Suppressor macrophage treated with lipopolysaccharide for 4 hours (primary cell): ENCODE data around the gene ASS1.
A peak's percentile ranks its signal among the peaks of the same experiment; 100 is the strongest.

Experiments
- DNase-seq: peaks from one replicate; pipeline ENCODE4 v3.0.0-alpha.2; 2020

Gene ASS1

DNA sequence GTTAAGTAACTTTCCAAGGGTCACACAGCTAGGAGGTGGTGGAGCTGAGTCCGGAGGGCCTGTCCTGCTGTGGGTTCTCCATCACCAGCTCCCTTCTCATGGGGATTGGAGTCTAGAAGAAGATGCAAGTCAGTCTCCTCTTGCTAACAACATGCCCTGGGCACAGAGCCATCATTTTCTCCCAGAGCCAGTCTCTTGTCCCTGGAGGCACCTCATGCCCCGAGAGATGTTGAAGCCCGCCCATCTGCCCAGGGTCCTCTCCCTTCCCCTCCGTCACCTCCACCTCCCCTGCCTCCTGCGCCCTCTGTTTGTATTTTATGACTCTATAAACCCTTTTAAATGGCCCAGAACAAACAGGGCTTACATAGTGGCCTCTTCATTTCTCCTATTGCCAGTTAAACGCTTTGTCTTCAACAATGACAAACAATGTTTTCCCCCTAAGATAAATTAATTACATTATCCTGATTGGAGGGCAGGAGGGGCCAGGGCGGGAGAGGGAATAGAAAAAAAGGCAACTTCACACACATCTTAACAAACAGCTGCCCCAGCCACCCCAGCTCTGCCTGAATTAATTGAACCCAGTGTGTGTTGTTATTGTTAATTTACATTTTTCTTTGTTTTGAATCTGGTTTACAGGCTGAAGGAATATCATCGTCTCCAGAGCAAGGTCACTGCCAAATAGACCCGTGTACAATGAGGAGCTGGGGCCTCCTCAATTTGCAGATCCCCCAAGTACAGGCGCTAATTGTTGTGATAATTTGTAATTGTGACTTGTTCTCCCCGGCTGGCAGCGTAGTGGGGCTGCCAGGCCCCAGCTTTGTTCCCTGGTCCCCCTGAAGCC lies 55.8 kb downstream of the ASS1 start:
- DNase-seq, result no peak

GRCh38 chr9:130501639-130502038 lies 56.9 kb downstream of the ASS1 start:
- DNase-seq, result no peak

DNA sequence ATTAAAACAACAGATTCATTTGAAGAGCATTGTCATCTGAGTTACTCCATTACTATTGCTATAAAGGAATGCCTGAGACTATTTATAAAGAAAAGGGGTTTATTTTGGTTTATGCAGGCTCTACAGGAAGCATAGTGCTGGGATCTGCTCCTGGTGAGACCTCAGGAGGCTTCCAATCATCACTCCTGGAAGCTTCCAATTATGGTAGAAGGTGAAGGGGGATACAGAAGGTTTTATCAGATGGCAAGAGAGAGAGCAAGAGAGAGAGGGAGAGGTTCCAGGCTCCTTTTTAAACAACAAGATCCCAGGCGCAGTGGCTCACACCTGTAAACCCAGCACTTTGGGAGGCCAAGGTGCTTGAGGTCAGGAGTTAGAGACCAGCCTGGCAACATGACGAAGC lies 63.5 kb downstream of the ASS1 start:
- DNase-seq, result no peak

DNA sequence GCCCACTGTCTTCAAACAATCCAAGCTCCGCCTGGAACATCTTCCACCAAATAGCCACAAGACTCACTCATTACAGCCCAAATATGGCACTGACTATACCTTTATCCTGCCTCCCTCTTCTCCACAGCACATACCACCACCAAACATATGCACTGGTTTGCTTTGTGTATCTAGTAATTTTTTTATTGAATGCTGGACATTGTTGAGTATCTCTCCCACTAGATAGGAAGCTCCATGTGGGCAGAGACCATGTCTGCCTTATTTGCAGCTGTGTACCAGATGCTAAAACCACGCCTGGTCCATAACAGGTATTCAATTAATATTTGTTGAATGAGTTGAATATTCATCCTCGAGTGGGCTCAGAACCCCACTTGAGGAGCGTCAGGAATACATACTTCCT lies 67.4 kb downstream of the ASS1 start:
- no peak for DNase-seq

DNA sequence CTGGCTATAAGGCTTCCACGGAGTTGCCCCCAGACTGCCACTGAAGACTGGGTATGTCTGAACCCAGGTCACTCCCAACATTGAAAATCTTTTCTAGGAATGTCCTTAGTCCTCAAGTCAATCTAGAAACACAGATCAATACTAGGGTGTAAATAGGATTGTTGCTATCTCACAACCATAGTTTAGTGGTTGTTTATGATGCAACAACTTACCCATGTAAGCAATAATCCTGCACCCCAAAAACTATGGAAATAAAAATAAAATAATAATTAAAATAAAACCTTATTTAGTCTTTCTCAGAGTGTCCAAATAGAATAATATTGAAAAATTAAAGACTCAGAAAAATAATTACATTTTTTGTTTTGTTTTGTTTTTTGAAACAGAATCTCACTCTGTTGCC lies 68.3 kb downstream of the ASS1 start:
- no peak for DNase-seq

DNA sequence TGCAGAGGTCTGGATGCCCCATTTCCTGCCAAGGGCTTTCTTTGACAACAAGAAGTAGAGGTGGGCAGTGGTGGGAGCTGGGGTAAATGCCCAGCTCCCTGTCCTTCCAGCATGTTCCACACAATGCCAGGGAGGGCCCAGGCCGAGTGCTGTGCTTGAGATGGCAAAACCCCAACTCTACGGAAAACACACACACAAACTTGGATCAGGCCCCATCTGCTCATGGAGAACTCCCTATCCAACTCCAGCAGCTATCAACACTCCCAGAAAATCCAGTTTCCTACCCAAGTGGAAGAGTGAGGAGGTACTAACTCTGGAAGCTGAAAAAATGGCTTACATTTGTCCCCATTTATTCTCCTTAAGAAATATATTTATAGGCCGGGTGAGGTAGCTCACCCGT lies 73.5 kb downstream of the ASS1 start:
- DNase-seq, result no peak

DNA sequence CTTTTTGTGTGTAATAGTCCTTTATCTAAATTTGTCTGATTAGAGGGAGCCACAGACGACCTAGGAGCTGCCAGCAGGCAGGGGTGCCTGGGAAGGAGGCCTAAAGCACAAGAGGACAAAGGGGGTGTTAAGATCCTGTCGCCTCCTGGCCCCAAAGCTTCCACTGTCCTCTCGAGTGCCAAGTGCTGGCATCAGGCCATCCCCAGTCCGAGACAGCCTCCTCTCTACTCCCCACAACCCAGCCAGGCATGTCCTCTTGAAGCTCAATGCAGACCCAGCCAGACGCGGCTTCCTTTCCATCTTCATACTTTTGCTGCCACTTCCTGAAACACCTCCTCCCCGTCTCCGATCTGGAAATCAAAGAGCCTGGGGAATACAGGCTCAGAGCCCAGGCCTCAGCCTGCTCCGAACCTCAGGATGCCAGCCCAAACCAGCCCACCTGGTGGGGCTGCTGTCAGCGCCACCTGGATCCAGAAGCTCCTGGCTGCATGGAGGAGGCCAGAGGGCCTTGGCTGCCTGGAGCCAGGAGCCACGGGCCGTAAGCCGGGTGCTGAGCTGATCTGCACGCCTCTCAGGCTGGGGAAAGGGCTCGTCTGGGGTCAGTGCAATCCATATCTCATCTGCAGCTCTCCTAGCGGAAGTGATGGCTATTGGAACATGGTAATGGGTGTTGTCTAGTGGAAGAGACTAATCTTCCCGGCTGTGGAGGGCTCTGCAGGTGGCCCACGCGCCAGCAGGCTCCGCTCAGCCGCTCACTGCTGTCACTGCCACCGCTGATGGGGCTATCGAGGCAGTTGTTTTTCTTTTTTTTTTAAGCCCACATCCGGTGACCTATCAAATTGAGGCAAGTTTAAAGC lies 74.4 kb downstream of the ASS1 start:
- no peak for DNase-seq

GRCh38 chr9:130519927-130520326 lies 75.2 kb downstream of the ASS1 start:
- DNase-seq, result no peak

DNA sequence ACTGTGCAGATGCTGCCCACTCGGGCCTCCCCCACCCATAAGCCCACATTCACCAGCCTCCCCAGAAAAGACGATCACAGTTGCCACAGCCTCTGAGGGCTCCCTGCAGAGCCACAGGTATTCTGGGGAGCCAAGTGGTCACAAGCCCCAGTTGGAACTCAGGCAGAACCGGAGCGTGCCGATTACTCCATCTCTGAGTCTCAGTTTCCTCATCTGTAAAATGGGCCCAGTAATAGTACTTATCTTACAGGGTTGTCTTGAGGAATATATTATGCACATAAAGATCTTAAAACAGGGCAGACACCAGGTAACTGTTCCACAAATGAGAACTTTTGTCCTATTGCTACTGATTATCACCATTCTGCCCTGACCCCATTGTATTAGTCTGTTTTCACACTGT lies 77.0 kb downstream of the ASS1 start:
- no peak for DNase-seq

DNA sequence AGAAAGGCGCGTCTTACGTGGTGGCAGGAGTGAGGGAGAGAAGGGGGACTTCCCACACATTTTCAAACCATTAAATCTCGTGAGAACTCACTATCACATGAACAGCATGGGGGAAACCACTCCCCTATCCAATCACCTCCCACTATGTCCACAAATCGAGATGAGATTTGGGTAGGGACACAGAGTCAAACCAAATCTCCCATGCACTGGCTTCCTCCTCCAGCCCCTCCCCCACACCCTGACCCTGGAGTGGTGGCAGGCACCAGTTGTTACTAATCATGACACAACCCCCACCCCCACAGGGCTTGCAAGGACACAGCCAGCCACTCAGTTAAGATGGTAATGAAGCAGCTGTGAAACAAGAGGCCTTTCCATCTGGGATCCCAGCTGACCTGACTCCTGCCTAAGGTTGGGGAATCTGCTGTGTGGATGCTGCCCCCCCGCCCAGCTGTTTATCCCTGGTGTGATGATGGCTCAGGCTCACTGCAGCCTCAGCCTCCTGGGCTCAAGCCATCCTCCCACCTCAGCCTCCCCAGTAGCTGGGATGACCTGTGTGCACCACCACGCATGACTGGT lies 77.6 kb downstream of the ASS1 start:
- peak; percentile 39 for DNase-seq

GRCh38 chr9:130523921-130524320 lies 79.2 kb downstream of the ASS1 start:
- DNase-seq, result no peak

- no peak for DNase-seq
Observed at GRCh38 chr9:130526193-130526853, 81.6 kb downstream of the ASS1 start.

DNA sequence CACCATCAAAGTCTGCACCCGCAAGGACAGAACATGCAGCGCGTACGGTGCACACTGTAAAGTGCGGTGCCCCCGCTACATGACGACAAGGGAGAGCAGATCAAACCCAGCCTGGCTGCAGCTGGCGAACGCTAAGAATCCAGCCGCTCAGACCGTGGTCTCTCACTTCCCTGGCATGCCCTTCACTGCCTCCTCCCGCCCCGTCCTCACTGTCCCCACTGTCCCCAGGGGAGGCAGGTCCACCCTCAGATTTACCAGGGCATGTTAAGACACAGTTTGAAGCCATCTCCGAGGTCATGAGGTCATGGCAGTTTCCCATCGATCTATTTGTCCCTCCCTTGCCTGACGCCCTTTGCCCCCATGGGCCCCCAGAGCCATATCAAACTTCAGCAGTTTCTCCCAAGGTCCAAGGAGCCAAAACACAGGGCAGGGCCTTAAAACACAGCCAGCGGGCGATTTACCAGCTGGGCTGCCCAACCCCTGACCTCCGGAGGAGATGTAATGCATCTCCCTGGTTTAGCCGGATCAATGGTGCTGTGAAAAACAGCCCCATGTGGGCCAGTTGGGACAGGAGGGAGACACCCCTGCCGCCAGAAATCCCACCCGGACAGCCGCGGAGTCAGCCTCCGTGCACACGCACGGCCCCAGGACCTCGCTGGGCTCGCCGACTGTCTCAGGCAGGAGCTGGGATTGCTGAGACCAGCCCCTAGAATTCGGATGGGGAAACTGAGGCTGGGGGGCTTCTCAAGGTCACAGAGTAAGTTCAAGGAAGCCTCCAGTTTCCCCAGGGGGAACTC lies 82.3 kb downstream of the ASS1 start:
- no peak for DNase-seq

DNA sequence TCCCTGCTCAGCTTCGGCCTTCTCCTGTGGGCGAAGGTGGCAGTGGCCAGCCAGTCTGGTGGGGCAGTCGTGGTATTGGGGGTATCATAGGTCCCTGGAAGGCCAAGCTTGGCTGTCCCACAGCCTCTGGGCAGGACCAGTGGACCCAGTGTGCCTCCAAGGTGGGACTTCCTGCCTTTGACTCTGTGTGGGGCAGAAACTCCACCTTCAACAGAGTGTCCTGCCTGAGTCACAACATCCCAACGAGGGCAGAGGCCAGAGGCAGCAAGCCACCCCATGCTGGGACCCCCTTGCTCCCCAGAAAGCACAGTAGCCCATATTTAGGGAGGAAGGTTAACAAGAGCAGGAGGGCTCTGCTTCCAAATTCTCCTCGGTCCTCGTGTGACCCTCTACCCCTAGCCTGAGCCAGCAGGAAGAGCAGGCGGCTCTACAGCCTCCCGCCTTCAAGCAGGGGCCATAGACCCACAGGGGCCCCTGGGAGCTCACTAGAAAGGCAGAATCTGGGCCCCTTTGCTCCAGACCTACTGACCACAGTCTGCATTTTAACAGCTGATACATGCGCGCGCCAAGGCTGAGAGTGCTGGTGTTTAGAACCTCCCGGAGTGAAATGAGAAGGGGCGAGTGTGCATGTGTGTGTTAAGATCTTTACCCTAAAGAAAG lies 83.0 kb downstream of the ASS1 start:
- DNase-seq, result no peak

GRCh38 chr9:130528674-130529073 lies 83.9 kb downstream of the ASS1 start:
- DNase-seq, result no peak

- no peak for DNase-seq
Observed at GRCh38 chr9:130530938-130531337, 86.2 kb downstream of the ASS1 start.

DNA sequence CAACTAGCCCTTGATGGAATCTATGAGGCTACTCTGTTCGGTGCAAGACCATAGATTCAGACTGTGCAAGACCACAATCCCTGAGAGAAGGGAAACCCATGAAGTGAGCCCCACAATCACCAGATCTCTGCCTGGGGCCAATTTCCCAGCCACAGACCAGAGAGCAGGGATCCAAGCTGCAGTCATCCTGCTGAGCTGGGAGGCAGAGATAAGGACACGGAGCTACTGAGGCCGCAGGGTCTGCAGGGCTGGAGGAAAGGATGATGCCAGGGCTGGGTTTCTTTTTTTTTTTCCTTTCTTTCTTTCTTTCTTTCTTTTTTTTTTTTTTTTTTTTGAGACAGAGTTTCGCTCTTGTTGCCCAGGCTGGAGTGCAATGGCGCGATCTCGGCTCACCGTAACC lies 86.9 kb downstream of the ASS1 start:
- no peak for DNase-seq

- no peak for DNase-seq
Observed at GRCh38 chr9:130532426-130533080, 87.8 kb downstream of the ASS1 start.

DNA sequence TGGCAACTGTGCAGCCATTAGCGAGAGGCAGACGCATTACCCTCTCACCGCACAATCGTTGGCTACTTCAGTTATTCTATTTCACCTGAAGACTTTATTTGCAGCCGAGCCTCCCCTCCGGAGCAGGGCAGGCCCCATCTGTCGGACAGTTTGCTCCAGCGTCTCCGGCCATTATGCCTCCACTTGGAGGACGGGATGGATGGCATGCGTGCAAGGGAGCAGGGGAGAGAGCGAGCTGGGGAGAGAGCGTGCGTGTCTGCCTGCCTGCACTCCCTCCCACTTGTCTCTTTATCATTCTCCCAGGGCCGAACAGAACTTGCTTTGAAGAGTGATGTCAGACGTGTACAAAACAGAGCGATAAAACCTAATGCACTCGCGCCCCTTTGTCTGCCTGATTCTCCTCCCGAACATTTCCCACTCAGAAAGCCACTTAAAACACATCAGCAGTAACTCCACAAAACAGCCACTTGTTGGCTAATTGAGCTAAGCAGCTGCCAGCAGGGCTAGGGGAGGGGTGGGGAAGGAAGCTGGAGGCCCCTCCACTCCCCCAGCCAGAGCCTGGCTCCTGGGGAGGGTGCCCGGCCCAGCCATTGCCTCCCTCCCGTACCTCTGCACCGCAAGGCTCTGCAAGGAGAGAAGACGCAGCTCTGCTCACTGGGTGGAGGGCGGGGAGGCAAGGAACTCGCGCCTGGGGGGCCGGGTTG lies 91.2 kb downstream of the ASS1 start:
- no peak for DNase-seq

GRCh38 chr9:130536701-130537107 lies 91.9 kb downstream of the ASS1 start:
- DNase-seq, result no peak
